Kidney tubule cell (primary cell): ENCODE measurements around the gene RBM15B.
"Not testable (repeated sequence)": the region's sequence is repeated elsewhere in the genome, so short reads cannot be mapped to it uniquely, and the experiment has no call there.

Experiments
- DNase-seq: peaks from one replicate; pipeline ENCODE4 v3.0.0-alpha.2; 2018; ENCODE audit warnings: low spot score

RBM15B gene

GRCh38 chr3:51378065-51378464 lies 13.0 kb upstream of the RBM15B start:
- DNase-seq: no peak

GRCh38 chr3:51378726-51379125 lies 12.4 kb upstream of the RBM15B start:
- no peak for DNase-seq

- no peak for DNase-seq
Observed at GRCh38 chr3:51379301-51379700, 11.8 kb upstream of the RBM15B start.

GRCh38 chr3:51379746-51380455 lies 11.2 kb upstream of the RBM15B start:
- no peak for DNase-seq

GRCh38 chr3:51380601-51381332 lies 10.3 kb upstream of the RBM15B start:
- no peak for DNase-seq

- DNase-seq: no peak
Observed at GRCh38 chr3:51381333-51381705, 9.8 kb upstream of the RBM15B start.

- DNase-seq: no peak
Observed at GRCh38 chr3:51382076-51382745, 8.9 kb upstream of the RBM15B start.

- no peak for DNase-seq
Observed at GRCh38 chr3:51382947-51383578, 8.0 kb upstream of the RBM15B start.

GRCh38 chr3:51384055-51384725 lies 6.9 kb upstream of the RBM15B start:
- DNase-seq: peak; percentile 39

GRCh38 chr3:51384726-51385473 lies 6.2 kb upstream of the RBM15B start, which contains the start of gene MANF:
MANF (plus strand) TSS chr3:51385291; CDS start chr3:51385343, 52 bp downstream.
- DNase-seq: peak; percentile 99

- DNase-seq: no peak
Observed at GRCh38 chr3:51385621-51386091, 5.4 kb upstream of the RBM15B start.

- no peak for DNase-seq
Observed at GRCh38 chr3:51386159-51386851, 4.8 kb upstream of the RBM15B start.

- no peak for DNase-seq
Observed at GRCh38 chr3:51386852-51387229, 4.2 kb upstream of the RBM15B start.

- DNase-seq: not testable (repeated sequence)
Observed at GRCh38 chr3:51387281-51387680, 3.8 kb upstream of the RBM15B start.

GRCh38 chr3:51388286-51389029 lies 2.6 kb upstream of the RBM15B start:
- peak; percentile 68 for DNase-seq

- DNase-seq: peak; percentile 54
Observed at GRCh38 chr3:51389423-51390183, 1.5 kb upstream of the RBM15B start.

- no peak for DNase-seq
Observed at GRCh38 chr3:51390246-51391074, 625 bp upstream of the RBM15B start.
